Measurements from ENCODE around the gene LARGE1. TPM values are rescaled to one million over a fixed set of nuclear protein-coding genes. Genes with fewer than 3 reads are reported as not detected.

Gene LARGE1
- total RNA-seq, 1 experiment from 2014 or later: 24.8 TPM

- H3K4me1 ChIP-seq (replicated peaks): peaks cover 5% of the 10 kb centered on the region
- no peaks in the 10 kb centered on the region for H3K36me3 ChIP-seq
- 0 out of 2 replicates have a peak, but pooled peaks cover 3% of the 10 kb centered on the region for H3K9me3 ChIP-seq (replicated peaks)
- 0 out of 2 replicates have a peak, but pooled peaks cover 2% of the 10 kb centered on the region for H3K27me3 ChIP-seq (replicated peaks)
- DNase-seq (ENCODE audit: low read depth in 1 of 2, low spot score in 2 of 2): no peak
- no peak overlapping the region for H3K27ac ChIP-seq
- no peak overlapping the region for H3K4me3 ChIP-seq
Measured at GRCh38 chr22:33353502-33353901, 566.8 kb downstream of the LARGE1 start.

- Histone ChIP-seq H3K4me1 (replicated peaks) (peaks cover 5% of the 10 kb centered on the region), H3K27ac (no peak overlapping the region), H3K4me3 (no peak overlapping the region), H3K36me3 (no peaks in the 10 kb centered on the region), H3K27me3 (replicated peaks) (0 out of 2 replicates have a peak, but pooled peaks cover 2% of the 10 kb centered on the region), H3K9me3 (replicated peaks) (0 out of 2 replicates have a peak, but pooled peaks cover 3% of the 10 kb centered on the region)
- no peak for DNase-seq (ENCODE audit: low read depth in 1 of 2, low spot score in 2 of 2)
Measured at GRCh38 chr22:33352768-33353167, 567.5 kb downstream of the LARGE1 start.

DNA sequence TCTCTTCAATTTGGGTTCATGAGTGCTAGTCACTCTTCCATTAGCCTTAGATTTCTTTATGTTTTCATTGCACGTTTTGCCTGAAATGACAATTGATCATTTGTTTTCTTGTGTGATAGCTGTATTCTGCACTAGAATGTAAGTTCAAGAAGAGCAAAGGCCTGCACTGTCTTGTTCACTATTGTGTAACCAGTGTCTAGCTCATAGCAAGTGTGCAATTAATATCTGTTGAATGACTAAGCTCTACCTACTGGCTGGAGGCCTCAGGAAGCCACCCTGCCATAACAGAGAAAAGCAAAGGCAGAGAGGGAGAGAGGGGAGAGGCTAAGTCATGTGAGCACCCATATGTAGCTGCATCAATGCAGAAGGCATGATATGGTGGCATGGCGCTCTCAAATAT lies 569.3 kb downstream of the LARGE1 start:
- Histone ChIP-seq H3K27ac (no peak overlapping the region), H3K4me1 (replicated peaks) (peaks cover 5% of the 10 kb centered on the region), H3K4me3 (no peak overlapping the region), H3K9me3 (replicated peaks) (0 out of 2 replicates have a peak, but pooled peaks cover 3% of the 10 kb centered on the region), H3K36me3 (no peaks in the 10 kb centered on the region), H3K27me3 (replicated peaks) (no peaks in the 10 kb centered on the region)
- DNase-seq (ENCODE audit: low read depth in 1 of 2, low spot score in 2 of 2): no peak

- Histone ChIP-seq H3K27ac (no peak overlapping the region), H3K9me3 (replicated peaks) (0 out of 2 replicates have a peak, but pooled peaks cover 3% of the 10 kb centered on the region), H3K27me3 (replicated peaks) (no peaks in the 10 kb centered on the region), H3K4me1 (replicated peaks) (peaks cover 5% of the 10 kb centered on the region), H3K4me3 (no peak overlapping the region), H3K36me3 (no peaks in the 10 kb centered on the region)
- peak in 1 of 2 experiments; percentile 28 for DNase-seq (ENCODE audit: low read depth in 1 of 2, low spot score in 2 of 2)
Measured at GRCh38 chr22:33350491-33350890, 569.8 kb downstream of the LARGE1 start.

- Histone ChIP-seq H3K4me1 (replicated peaks) (no peaks in the 10 kb centered on the region), H3K4me3 (no peak overlapping the region), H3K36me3 (no peaks in the 10 kb centered on the region), H3K27ac (no peak overlapping the region), H3K27me3 (replicated peaks) (no peaks in the 10 kb centered on the region), H3K9me3 (replicated peaks) (0 out of 2 replicates have a peak, but pooled peaks cover 3% of the 10 kb centered on the region)
- DNase-seq (ENCODE audit: low read depth in 1 of 2, low spot score in 2 of 2): no peak
Measured at GRCh38 chr22:33347002-33347401, 573.3 kb downstream of the LARGE1 start.

GRCh38 chr22:33341611-33342010 lies 578.7 kb downstream of the LARGE1 start:
- Histone ChIP-seq H3K4me1 (replicated peaks) (no peaks in the 10 kb centered on the region), H3K9me3 (replicated peaks) (no peaks in the 10 kb centered on the region), H3K27ac (no peak overlapping the region), H3K27me3 (replicated peaks) (no peaks in the 10 kb centered on the region), H3K4me3 (no peak overlapping the region), H3K36me3 (no peaks in the 10 kb centered on the region)
- no peak for DNase-seq (ENCODE audit: low read depth in 1 of 2, low spot score in 2 of 2)

GRCh38 chr22:33337524-33337923 lies 582.8 kb downstream of the LARGE1 start:
- no peak for DNase-seq (ENCODE audit: low read depth in 1 of 2, low spot score in 2 of 2)
- H3K4me3 ChIP-seq: no peak overlapping the region
- no peaks in the 10 kb centered on the region for H3K9me3 ChIP-seq (replicated peaks)

GRCh38 chr22:33335611-33336279 lies 584.5 kb downstream of the LARGE1 start:
- peaks cover 30% of the 10 kb centered on the region for H3K4me1 ChIP-seq (replicated peaks)
- DNase-seq (ENCODE audit: low read depth in 1 of 2, low spot score in 2 of 2): no peak
- H3K27me3 ChIP-seq (replicated peaks): no peaks in the 10 kb centered on the region
- peak overlapping the region; percentile 84 for H3K27ac ChIP-seq
- 0 out of 2 replicates have a peak, but pooled peaks cover 5% of the 10 kb centered on the region for H3K36me3 ChIP-seq
- H3K4me3 ChIP-seq: no peak overlapping the region
- H3K9me3 ChIP-seq (replicated peaks): no peaks in the 10 kb centered on the region

More at GRCh38 chr22:33337524-33337923, 582.8 kb downstream of the LARGE1 start:
- Histone ChIP-seq H3K27ac (no peak overlapping the region), H3K27me3 (replicated peaks) (no peaks in the 10 kb centered on the region), H3K4me1 (replicated peaks) (peaks cover 30% of the 10 kb centered on the region), H3K36me3 (0 out of 2 replicates have a peak, but pooled peaks cover 5% of the 10 kb centered on the region)

DNA sequence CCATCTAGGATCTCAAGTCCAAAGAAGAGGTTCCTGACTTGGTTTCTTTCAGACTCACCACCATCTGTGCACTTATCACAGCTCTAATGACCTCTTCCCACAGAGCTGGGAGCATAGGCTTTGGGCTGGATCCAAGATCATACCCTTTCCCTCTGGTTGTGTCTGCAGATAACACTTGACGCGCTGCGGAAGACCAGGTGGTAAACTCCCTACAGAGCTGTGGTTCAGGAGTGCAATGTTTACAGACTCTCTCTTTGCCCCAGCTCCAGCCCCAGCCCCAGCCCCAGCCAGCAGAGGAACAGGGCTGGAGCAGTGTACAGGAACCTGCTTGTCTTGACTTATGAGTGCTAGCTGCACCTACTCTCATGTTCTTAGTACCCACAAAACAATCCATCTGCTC lies 587.7 kb downstream of the LARGE1 start:
- Histone ChIP-seq H3K4me1 (replicated peaks) (peaks cover 51% of the 10 kb centered on the region), H3K4me3 (no peak overlapping the region), H3K9me3 (replicated peaks) (no peaks in the 10 kb centered on the region), H3K36me3 (0 out of 2 replicates have a peak, but pooled peaks cover 5% of the 10 kb centered on the region), H3K27me3 (replicated peaks) (no peaks in the 10 kb centered on the region), H3K27ac (no peak overlapping the region)
- DNase-seq (ENCODE audit: low read depth in 1 of 2, low spot score in 2 of 2): no peak

- Histone ChIP-seq H3K27me3 (replicated peaks) (no peaks in the 10 kb centered on the region), H3K9me3 (replicated peaks) (no peaks in the 10 kb centered on the region), H3K36me3 (0 out of 2 replicates have a peak, but pooled peaks cover 5% of the 10 kb centered on the region), H3K4me3 (no peak overlapping the region), H3K27ac (no peak overlapping the region), H3K4me1 (replicated peaks) (peaks cover 54% of the 10 kb centered on the region)
- no peak for DNase-seq (ENCODE audit: low read depth in 1 of 2, low spot score in 2 of 2)
Measured at GRCh38 chr22:33331017-33331416, 589.3 kb downstream of the LARGE1 start.

DNA sequence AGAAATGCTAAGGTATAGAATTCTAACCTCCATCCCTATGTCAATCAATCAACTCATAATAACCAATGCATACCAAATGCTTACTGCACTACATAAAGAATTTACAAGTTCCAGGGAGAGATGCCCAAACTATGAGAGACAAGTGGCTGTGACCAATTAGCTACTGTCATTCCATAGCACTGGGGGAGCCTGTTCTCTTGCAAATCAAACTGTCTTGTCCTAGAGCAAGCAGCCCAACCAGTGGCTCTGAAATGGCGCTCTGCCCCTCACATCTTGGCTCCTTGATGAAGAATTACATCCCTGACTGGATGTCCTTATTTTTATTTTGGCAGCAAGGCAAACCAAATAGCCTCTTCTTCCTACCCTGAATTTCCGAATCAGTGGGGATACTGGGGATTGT lies 589.7 kb downstream of the LARGE1 start:
- DNase-seq (ENCODE audit: low read depth in 1 of 2, low spot score in 2 of 2): no peak
- no peaks in the 10 kb centered on the region for H3K27me3 ChIP-seq (replicated peaks)
- no peak overlapping the region for H3K4me3 ChIP-seq
- H3K9me3 ChIP-seq (replicated peaks): no peaks in the 10 kb centered on the region
- H3K36me3 ChIP-seq: no peaks in the 10 kb centered on the region
- H3K4me1 ChIP-seq (replicated peaks): peaks cover 49% of the 10 kb centered on the region
- no peak overlapping the region for H3K27ac ChIP-seq

DNA sequence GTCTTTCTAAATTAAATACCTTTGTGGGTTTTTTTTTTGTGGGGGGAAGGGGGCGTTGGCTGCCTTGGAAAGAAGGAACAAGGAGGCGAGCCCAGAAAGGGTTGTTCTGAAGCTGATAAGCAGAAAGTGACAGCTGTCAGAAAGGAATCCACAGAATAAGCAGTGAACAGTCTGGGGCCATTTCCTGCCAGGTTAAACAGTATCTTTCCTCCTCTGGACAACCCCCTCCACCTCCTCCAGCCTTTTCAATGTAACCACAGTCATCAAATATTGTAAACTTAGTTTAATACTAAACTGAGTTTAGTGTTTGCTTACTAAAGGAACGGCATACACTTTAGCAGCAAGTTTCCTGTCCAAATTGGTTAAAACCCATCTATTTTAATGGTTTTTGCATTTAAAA lies 590.9 kb downstream of the LARGE1 start:
- Histone ChIP-seq H3K36me3 (no peaks in the 10 kb centered on the region), H3K27ac (no peak overlapping the region)

DNA sequence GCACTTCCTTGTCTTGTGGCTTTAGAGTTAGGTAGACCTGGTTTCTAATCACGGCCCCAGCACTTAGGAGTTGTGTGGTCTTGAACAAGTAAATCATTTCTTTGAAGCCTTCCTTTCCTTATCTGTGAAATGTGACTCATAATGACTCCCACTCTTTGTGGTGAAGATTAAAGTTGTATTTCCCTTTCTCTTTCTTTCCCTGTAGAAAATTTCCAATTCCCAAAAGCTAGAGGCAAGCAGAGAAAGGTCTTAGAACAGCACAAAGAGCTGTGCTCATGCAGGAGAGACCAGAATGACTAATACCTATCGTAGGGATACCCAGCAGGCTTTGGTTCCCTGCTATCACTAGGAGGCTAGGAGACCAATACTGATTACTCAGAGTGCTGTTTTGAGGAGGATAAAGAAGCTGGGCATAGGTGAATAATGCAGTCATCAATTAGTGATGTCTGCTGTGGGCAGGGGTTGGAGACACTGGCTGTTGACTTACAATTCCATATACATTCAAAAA lies 591.4 kb downstream of the LARGE1 start:
- H3K9me3 ChIP-seq (replicated peaks): no peaks in the 10 kb centered on the region
- no peak overlapping the region for H3K27ac ChIP-seq
- no peaks in the 10 kb centered on the region for H3K27me3 ChIP-seq (replicated peaks)
- peaks cover 32% of the 10 kb centered on the region for H3K4me1 ChIP-seq (replicated peaks)
- no peak overlapping the region for H3K4me3 ChIP-seq
- H3K36me3 ChIP-seq: no peaks in the 10 kb centered on the region
- peak; percentile 70 to 87 for DNase-seq (ENCODE audit: low read depth in 1 of 2, low spot score in 2 of 2)

More for the DNA sequence above, 590.9 kb downstream of the LARGE1 start:
- H3K4me3 ChIP-seq: no peak overlapping the region
- no peak for DNase-seq (ENCODE audit: low read depth in 1 of 2, low spot score in 2 of 2)
- H3K9me3 ChIP-seq (replicated peaks): no peaks in the 10 kb centered on the region
- H3K27me3 ChIP-seq (replicated peaks): no peaks in the 10 kb centered on the region
- peaks cover 38% of the 10 kb centered on the region for H3K4me1 ChIP-seq (replicated peaks)

- DNase-seq (ENCODE audit: low read depth in 1 of 2, low spot score in 2 of 2): peak in 1 of 2 experiments; percentile 14
- Histone ChIP-seq H3K27me3 (replicated peaks) (no peaks in the 10 kb centered on the region), H3K4me3 (no peak overlapping the region), H3K27ac (no peak overlapping the region), H3K4me1 (replicated peaks) (peaks cover 26% of the 10 kb centered on the region), H3K9me3 (replicated peaks) (no peaks in the 10 kb centered on the region), H3K36me3 (no peaks in the 10 kb centered on the region)
Measured at GRCh38 chr22:33327348-33327860, 592.9 kb downstream of the LARGE1 start.

Measured in SJSA1 (cell line).